IMR-90 (cell line): ENCODE results near the gene PHC2. TPM values are rescaled to one million over a fixed set of nuclear protein-coding genes. Genes with fewer than 3 reads are reported as not detected.

Experiments used
- ATAC-seq: fragments of 200-7000 bp; cut with Tn5 transposase; 2 replicates; pipeline ENCODE4 v1.9.1; 2020; ENCODE audit warnings: low read depth, mild to moderate bottlenecking, moderate library complexity
- BruUV-seq: library from RNA; stranded (reverse); fragments of 400-500 nt; replicated peaks from 2 replicates; lab custom pipeline; 2021; lab: Mats Ljungman, UMichigan
- CTCF ChIA-PET: fragments of 300-600 bp; formaldehyde crosslinking; extraction: SDS; loops from one replicate; lab custom pipeline; 2021; ENCODE audit warnings: antibody characterized with exemption; lab: Yijun Ruan, JAX
- POLR2A ChIA-PET: fragments of 300-600 bp; sonication (Branson Sonifier 250); formaldehyde crosslinking; loops from one replicate; lab custom pipeline; 2022; ENCODE audit warnings: antibody characterized with exemption; ENCODE audit not compliant: unreplicated experiment; lab: Charles Lee
- DNase-seq: peaks from one replicate; pipeline ENCODE4 v3.0.0; 2013
- H2AFZ ChIP-seq: replicated peaks from 2 replicates; pipeline ENCODE3; 2013; ENCODE audit warnings: low read length, mild to moderate bottlenecking; ENCODE audit not compliant: poor library complexity
- H2AK5ac ChIP-seq: 2 replicates; pipeline ENCODE4 v1.6.1; 2013; ENCODE audit warnings: low read depth, low read length, inconsistent platforms
- H2AK9ac ChIP-seq: replicated peaks from 2 replicates; pipeline ENCODE3; 2013; ENCODE audit warnings: mild to moderate bottlenecking, low read depth, low read length, moderate library complexity; ENCODE audit not compliant: poor library complexity
- H2BK120ac ChIP-seq: 2 replicates; pipeline ENCODE4 v1.6.1; 2013; ENCODE audit warnings: low read depth, low read length, inconsistent platforms
- H2BK15ac ChIP-seq: 3 replicates; pipeline ENCODE4 v1.6.1; 2013; ENCODE audit warnings: low read depth, low read length, inconsistent platforms
- H2BK20ac ChIP-seq: 2 replicates; pipeline ENCODE4 v1.6.1; 2013; ENCODE audit warnings: low read depth, mild to moderate bottlenecking, inconsistent platforms, low read length, moderate library complexity
- H2BK5ac ChIP-seq: 2 replicates; pipeline ENCODE4 v1.6.1; 2013; ENCODE audit warnings: mild to moderate bottlenecking, low read depth, low read length, inconsistent platforms; ENCODE audit not compliant: poor library complexity, severe bottlenecking
- H3K14ac ChIP-seq: replicated peaks from 2 replicates; pipeline ENCODE4 v1.6.1; 2013; ENCODE audit warnings: low read depth, low read length, inconsistent platforms
- H3K18ac ChIP-seq: 2 replicates; pipeline ENCODE4 v1.6.1; 2013; ENCODE audit warnings: low read depth, low read length, control low read depth
- H3K23ac ChIP-seq: 2 replicates; pipeline ENCODE4 v1.6.1; 2013; ENCODE audit warnings: low read depth, low read length, inconsistent platforms
- H3K27ac ChIP-seq: 2 replicates; pipeline ENCODE4 v1.5.1; 2013; ENCODE audit warnings: mild to moderate bottlenecking, control low read depth, low read length; ENCODE audit not compliant: insufficient read depth
- H3K27me3 ChIP-seq: 2 replicates; pipeline ENCODE4 v1.6.1; 2013; ENCODE audit warnings: low read length; ENCODE audit not compliant: control insufficient read depth, insufficient read depth
- H3K36me3 ChIP-seq: 2 replicates; pipeline ENCODE4 v1.6.1; 2013; ENCODE audit warnings: low read length, mixed read lengths; ENCODE audit not compliant: control insufficient read depth, insufficient read depth
- H3K4ac ChIP-seq: 2 replicates; pipeline ENCODE4 v1.6.1; 2013; ENCODE audit warnings: low read depth, low read length, inconsistent platforms
- H3K4me1 ChIP-seq: 2 replicates; pipeline ENCODE4 v1.6.1; 2013; ENCODE audit warnings: low read length, mixed read lengths; ENCODE audit not compliant: control insufficient read depth, insufficient read depth
- H3K4me2 ChIP-seq: 2 replicates; pipeline ENCODE4 v1.6.1; 2013; ENCODE audit warnings: low read depth, mild to moderate bottlenecking, control low read depth, low read length, moderate library complexity
- H3K4me3 ChIP-seq: 2 replicates; pipeline ENCODE4 v1.5.1; 2013; ENCODE audit warnings: low read depth, mild to moderate bottlenecking, control low read depth, low read length, moderate library complexity; ENCODE audit not compliant: insufficient read depth
- H3K56ac ChIP-seq: 2 replicates; pipeline ENCODE4 v1.6.1; 2013; ENCODE audit warnings: low read length, inconsistent platforms; ENCODE audit not compliant: insufficient read depth; ENCODE audit errors: extremely low read depth
- H3K79me1 ChIP-seq, 2 experiments: 2 replicates each; pipeline ENCODE4 v1.6.1; 2013; ENCODE audit warnings: low read length in 2 of 2, inconsistent platforms in 1 of 2, low read depth in 1 of 2
- H3K9ac ChIP-seq: 2 replicates; pipeline ENCODE4 v1.6.1; 2013; ENCODE audit warnings: low read depth, low read length, control low read depth
- H3K9me1 ChIP-seq: 2 replicates; pipeline ENCODE4 v1.6.1; 2013; ENCODE audit warnings: low read length, inconsistent platforms; ENCODE audit not compliant: insufficient read depth
- H3K9me3 ChIP-seq: 2 replicates; pipeline ENCODE4 v1.6.1; 2013; ENCODE audit warnings: low read length; ENCODE audit not compliant: control insufficient read depth, insufficient read depth
- H4K20me1 ChIP-seq: 2 replicates; pipeline ENCODE4 v1.6.1; 2013; ENCODE audit warnings: low read length, inconsistent platforms; ENCODE audit not compliant: insufficient read depth
- H4K5ac ChIP-seq: 2 replicates; pipeline ENCODE4 v1.6.1; 2013; ENCODE audit warnings: mild to moderate bottlenecking, low read depth, low read length, control low read depth
- H4K8ac ChIP-seq, 2 experiments: 2 replicates each; pipeline ENCODE4 v1.6.1; 2013; ENCODE audit warnings: low read depth in 2 of 2, low read length in 2 of 2, control low read depth in 1 of 2, inconsistent platforms in 1 of 2
- H4K91ac ChIP-seq: 2 replicates; pipeline ENCODE4 v1.6.1; 2013; ENCODE audit warnings: low read depth, low read length, inconsistent platforms; ENCODE audit not compliant: insufficient read depth
- BHLHE40 ChIP-seq: fragments of 150-350 bp; IDR thresholded peaks from 2 replicates; pipeline ENCODE4 v1.6.1; 2016; ENCODE audit warnings: mild to moderate bottlenecking, low read depth, low read length
- CEBPB ChIP-seq: IDR thresholded peaks from 2 replicates; pipeline ENCODE4 v1.6.1; 2012; ENCODE audit warnings: low read depth, low read length, improper control_type of control experiment
- CHD1 ChIP-seq: IDR thresholded peaks from 2 replicates; pipeline ENCODE4 v1.6.1; 2012; ENCODE audit warnings: low read depth, low read length, improper control_type of control experiment
- CTCF ChIP-seq: conservative IDR thresholded peaks from 2 replicates; pipeline ENCODE4 v1.5.1; 2012; ENCODE audit warnings: mild to moderate bottlenecking, low read depth, low read length, improper control_type of control experiment
- ELK1 ChIP-seq: fragments of 150-350 bp; IDR thresholded peaks from 2 replicates; pipeline ENCODE4 v1.6.1; 2016; ENCODE audit warnings: low read depth, mild to moderate bottlenecking, low read length, moderate library complexity, borderline replicate concordance
- MAZ ChIP-seq: IDR thresholded peaks from 2 replicates; pipeline ENCODE4 v1.6.1; 2012; ENCODE audit warnings: low read depth, mild to moderate bottlenecking, low read length, improper control_type of control experiment, moderate library complexity, borderline replicate concordance
- MXI1 ChIP-seq: IDR thresholded peaks from 2 replicates; pipeline ENCODE4 v1.6.1; 2012; ENCODE audit warnings: low read depth, mild to moderate bottlenecking, low read length, moderate library complexity, borderline replicate concordance
- POLR2A ChIP-seq: IDR thresholded peaks from 2 replicates; pipeline ENCODE4 v1.6.1; 2012; ENCODE audit warnings: mild to moderate bottlenecking, low read depth, low read length
- RAD21 ChIP-seq: IDR thresholded peaks from 2 replicates; pipeline ENCODE4 v1.6.1; 2012; ENCODE audit warnings: low read length, improper control_type of control experiment
- RCOR1 ChIP-seq: IDR thresholded peaks from 2 replicates; pipeline ENCODE4 v1.6.1; 2012; ENCODE audit warnings: mild to moderate bottlenecking, low read length, improper control_type of control experiment; ENCODE audit not compliant: insufficient replicate concordance
- RFX5 ChIP-seq: IDR thresholded peaks from 2 replicates; pipeline ENCODE4 v1.8.0; 2012; ENCODE audit warnings: low read depth, mild to moderate bottlenecking, low read length, moderate library complexity
- SMC3 ChIP-seq: fragments of 150-350 bp; IDR thresholded peaks from 2 replicates; pipeline ENCODE4 v1.6.1; 2016; ENCODE audit warnings: low read depth, mild to moderate bottlenecking, antibody characterized with exemption, low read length, moderate library complexity
- WGBS, 2 experiments: methylation state at CpG; one replicate each; pipeline versions ENCODE4 v1.1.5 to v1.1.7; 2013; ENCODE audit warnings: missing lambda C conversion rate in 2 of 2; ENCODE audit not compliant: insufficient read length in 1 of 2; ENCODE audit errors: extremely low coverage in 2 of 2; 5-methylcytosine and 5-hydroxymethylcytosine counted together
- dilution Hi-C: fragments of 300-500 bp; cut with HindIII; formaldehyde crosslinking; loops from one replicate; pipeline ENCODE4 v1.14.3; 2018; ENCODE audit warnings: low sequenced_read_pairs; ENCODE audit not compliant: unreplicated experiment
- in situ Hi-C: fragments of 300-500 bp; cut with MboI; formaldehyde crosslinking; loops from 3 replicates; pipeline ENCODE4 v1.14.3; 2019; ENCODE audit warnings: low sequenced_read_pairs, inconsistent platforms, mixed read lengths
- intact Hi-C: fragments of 100-400 bp; cut with micrococcal nuclease; formaldehyde crosslinking; loops from 2 replicates; pipeline ENCODE4 v1.10.0; 2022
- polyA plus RNA-seq, 3 experiments: library from polyadenylated mRNA; depleted of rRNA; stranded (reverse); fragments of >200 nt; gene quantifications; 2 replicates each; pipeline ENCODE4 v1.2.3, GENCODE V29; 2012; ENCODE audit warnings: low replicate concordance in 1 of 3
- total RNA-seq: library from RNA; depleted of rRNA; stranded (reverse); fragments of >200 nt; gene quantifications from 2 replicates; pipeline ENCODE4 v1.2.3, GENCODE V29; 2012
- TF ChIP-seq, protein P1 (sequence below): fragments of 150-350 bp; IDR thresholded peaks from 2 replicates; pipeline ENCODE4 v1.6.1; 2017; ENCODE audit warnings: mild to moderate bottlenecking, antibody characterized with exemption, low read length, low read depth

The PHC2 gene
- total and polyA plus RNA-seq, 2 of the 4 experiments (the other 2 are of a cell fraction), result 46.4 to 98.1 TPM

DNA sequence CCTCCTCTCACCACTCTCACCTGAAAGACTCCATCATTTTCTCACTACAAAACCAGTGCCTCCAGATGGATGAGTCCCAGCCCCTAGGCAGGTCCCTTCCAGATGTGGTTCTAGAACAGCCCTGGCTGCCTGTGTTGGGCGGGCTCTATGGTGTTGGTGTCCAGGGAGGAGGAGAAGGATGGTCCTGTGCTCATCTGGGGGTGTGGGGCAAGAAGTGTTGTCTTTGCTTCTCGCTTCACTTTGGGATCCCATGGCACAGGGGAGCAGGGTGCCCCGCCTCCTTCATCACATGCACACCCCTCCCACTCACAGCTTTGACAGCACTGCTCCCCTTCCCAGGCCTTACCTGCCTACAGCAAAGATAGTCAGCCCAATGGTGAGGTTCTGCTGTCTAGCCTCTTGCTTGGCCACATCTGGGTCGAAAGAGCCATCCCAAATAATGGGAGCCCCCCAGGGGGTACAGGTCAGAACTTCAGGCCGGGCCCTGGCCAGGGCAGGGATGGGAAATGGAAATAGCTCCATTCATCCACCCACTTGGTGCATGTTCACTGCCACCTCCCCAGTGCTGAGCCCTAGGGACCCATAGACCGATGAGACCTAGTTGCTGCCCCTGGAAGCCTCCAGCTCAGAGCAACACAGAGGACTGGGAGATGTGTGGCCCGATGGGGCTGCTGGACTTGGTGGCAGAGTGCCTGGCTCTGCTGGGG lies 119.0 kb downstream of the PHC2 start:
- in situ Hi-C loops, result no loop called here
- peaks cover 4% of the 10 kb centered on the region for H3K4me1 ChIP-seq

More for the DNA sequence above, 119.0 kb downstream of the PHC2 start:
- Histone ChIP-seq H3K79me1 (no peaks in the 10 kb centered on the region), H2BK20ac (no peak overlapping the region), H3K9ac (no peak overlapping the region), H2AK9ac (no peak overlapping the region), H2BK15ac (no peak overlapping the region), H4K5ac (no peak overlapping the region), H2BK5ac (no peak overlapping the region), H3K9me3 (no peaks in the 10 kb centered on the region), H3K18ac (no peak overlapping the region), H4K91ac (no peak overlapping the region), H3K4me3 (no peak overlapping the region), H3K27me3 (no peaks in the 10 kb centered on the region; the same call in 1 of the 2 replicates), H2AFZ (no peak overlapping the region), H3K14ac (no peak overlapping the region), H3K56ac (no peak overlapping the region), H2BK120ac (no peak overlapping the region), H3K4me2 (no peak overlapping the region), H4K8ac (no peak overlapping the region), H4K20me1 (no peaks in the 10 kb centered on the region), H3K9me1 (peaks cover 9% of the 10 kb centered on the region; the same call in 1 of the 2 replicates), H2AK5ac (no peak overlapping the region), H3K27ac (no peak overlapping the region), H3K4ac (no peak overlapping the region), H3K23ac (no peak overlapping the region), H3K36me3 (no peaks in the 10 kb centered on the region)
- no peak for TF ChIP-seq RCOR1
- no peak for TF ChIP-seq MAZ
- TF ChIP-seq ELK1, result no peak
- TF ChIP-seq CEBPB, result no peak
- TF ChIP-seq POLR2A, result no peak
- TF ChIP-seq CTCF, result no peak
- TF ChIP-seq CHD1, result no peak
- no peak for TF ChIP-seq MXI1
- no peak for TF ChIP-seq RFX5
- no peak for TF ChIP-seq SMC3
- no peak for TF ChIP-seq BHLHE40
- TF ChIP-seq, protein P1, sequence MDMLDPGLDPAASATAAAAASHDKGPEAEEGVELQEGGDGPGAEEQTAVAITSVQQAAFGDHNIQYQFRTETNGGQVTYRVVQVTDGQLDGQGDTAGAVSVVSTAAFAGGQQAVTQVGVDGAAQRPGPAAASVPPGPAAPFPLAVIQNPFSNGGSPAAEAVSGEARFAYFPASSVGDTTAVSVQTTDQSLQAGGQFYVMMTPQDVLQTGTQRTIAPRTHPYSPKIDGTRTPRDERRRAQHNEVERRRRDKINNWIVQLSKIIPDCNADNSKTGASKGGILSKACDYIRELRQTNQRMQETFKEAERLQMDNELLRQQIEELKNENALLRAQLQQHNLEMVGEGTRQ, result no peak
- TF ChIP-seq RAD21, result no peak
- no TSS peak for BruUV-seq
- intact Hi-C loops (no loop called here), dilution Hi-C loops (no loop called here)
- WGBS, 2 experiments, result 60% methylated on average over 1 of the region's 7 CpGs; no CpG with 5 or more reads in 1 of the 2 experiments
- ATAC-seq, result no peak
- DNase-seq, result no peak
- ChIA-PET CTCF (no interaction called here), POLR2A (no interaction called here)
